HG03442 (cell line): ENCODE results near the gene AUTS2.

Source experiments
- ATAC-seq: cut with Tn5 transposase; IDR thresholded peaks from one replicate; pipeline ENCODE4 v1.9.1; 2021; ENCODE audit warnings: mild to moderate bottlenecking, moderate library complexity; ENCODE audit not compliant: unreplicated experiment

AUTS2 gene

DNA sequence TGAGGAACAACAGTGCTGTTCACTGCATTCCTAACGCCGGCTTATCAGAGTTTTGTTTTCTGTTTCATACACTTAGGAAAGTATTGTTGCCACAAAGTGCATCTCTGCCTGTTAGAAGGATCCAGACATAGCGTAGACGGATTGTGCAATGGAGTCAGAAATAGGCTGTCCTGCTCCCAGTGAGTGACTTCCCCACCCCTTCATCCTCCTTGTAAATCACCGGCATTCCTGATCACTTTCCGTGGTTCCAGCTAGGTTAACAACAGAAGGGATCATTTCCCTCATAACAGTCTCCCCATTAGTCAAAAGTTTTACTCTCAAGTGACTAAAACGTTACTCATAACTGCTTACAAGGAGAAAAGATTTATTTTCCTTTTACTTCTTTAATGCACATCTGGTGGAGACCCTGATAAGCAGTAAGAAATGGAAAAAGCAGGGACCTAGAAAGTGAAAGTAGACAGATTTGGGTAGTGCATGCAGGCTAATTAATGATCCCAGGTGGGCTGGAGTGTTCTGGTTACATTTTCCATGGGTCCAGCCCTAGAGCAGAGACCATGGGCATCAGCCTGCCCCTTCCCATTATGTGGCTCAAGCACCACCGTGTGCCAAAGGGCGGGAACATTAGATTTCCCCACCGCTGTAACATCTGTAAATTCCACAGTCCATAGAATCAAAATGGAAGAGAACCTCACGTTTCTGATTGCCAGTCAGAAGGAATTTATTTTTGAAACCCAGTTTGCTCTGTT lies 1138.6 kb downstream of the AUTS2 start:
- no peak for ATAC-seq

DNA sequence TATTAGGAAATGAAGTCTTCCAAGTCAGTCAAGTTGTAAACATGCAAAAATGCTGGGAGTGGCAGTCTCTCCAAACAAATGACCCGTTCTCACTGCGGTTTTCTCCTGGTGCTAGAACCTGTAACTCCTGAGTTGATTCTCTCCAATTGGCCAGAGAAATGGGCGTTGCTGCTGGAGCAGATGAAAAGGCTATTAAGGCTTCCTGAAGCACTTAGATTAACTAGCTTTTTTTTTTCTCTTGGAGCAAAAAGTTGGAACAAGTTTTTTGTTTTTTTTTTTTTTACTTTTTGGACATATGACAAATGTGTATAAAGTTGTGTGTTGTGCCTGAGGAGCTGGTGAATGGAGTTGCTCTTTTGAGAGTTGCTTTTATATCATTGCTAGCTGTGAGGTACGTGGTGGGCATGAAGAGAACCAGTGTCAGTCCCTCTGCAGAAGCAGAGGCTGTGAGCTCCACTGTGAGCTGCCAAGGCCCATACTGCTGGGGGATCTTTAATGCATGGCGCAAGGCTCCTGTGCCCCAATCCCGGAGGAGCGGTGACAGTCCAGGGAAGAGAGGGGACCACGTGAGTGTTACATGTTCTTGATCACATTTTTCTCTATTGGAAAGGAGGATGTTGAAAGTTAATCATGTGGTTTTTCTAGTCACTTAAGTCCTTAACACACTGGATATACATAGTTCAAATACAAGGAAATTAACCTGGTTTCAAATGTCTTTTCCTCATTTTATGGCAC lies 1140.0 kb downstream of the AUTS2 start:
- no peak for ATAC-seq

DNA sequence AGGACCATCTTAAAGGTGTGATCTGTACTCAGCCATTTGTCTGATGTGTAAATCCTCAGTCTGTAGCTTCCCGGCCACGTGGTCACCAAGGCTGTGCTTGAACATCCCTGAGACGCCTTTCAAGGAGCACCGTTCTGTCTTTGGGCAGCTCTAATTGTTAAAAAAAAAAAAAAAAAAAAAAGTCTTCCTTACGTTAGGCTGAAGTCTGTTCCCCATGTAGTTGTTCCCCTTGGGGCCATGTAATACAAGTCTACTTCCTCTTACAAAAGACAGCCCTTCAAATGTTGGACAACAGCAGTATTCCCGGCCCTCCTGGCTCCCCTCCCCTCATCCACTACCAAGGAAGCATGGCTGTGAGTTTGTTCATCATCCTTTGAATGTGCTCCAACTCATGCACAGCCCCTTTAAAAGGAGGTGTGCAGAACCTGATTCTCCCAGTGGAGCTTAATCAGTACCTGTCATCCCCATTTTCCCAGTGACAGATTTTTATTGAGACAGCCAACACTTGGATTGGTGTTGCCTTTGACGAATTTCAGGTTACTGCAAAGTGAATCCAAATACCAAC lies 1141.5 kb downstream of the AUTS2 start:
- no peak for ATAC-seq

DNA sequence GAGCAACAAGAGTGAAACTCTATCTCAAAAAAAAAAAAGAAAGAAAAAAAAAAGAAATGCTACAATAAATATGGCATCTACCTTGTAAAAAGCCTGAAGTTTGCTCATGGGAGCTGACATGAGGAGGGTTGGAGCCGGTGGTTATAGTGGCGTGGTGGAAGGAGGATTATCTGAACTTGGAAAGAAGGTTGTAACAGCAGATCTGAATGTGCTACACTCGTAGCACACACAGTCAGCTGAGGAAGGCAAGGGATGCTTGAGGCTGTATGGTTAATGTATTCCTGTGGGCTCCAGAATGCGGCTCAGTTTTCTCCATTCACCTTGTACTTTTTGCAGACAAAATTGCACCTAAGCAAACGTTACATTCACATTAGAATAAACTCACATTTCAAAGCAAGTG lies 1143.4 kb downstream of the AUTS2 start:
- no peak for ATAC-seq

DNA sequence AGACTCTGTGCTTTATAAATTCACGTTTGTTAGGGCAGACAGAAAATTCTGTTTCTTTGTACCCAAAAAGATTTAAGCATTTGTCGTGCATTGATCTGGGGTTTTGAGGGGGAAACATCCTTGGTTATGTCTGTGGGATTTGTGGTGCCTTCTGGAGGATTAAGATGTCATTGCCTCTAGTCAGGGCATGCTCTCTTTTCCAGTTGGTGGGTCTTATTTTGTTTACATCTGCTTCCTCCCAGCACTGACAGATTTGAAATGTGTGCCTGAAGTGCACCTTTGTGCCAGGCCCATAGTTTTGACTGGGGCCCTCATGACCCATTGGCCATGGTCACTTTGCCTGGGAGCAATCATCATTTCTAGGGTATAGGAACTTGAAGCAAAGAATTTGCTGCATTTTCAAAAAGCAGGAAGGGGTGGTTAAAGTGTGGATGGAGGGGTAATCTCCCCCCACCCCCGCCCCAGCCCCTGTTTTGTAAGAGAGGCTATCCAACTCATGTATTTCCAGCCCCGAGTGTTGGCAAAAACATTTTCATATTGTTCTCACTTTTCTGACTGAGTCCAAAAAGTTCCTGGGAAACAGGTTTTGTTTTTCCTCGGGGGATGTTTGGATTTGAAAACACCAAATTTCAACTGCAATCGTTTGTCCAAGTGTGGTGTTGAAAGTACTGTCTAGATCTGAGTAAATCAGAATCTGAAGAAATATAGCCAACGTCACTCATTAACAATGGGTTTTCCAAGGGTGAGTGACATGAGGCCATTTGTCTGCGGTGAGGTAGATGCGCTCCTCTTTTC lies 1145.5 kb downstream of the AUTS2 start:
- no peak for ATAC-seq

DNA sequence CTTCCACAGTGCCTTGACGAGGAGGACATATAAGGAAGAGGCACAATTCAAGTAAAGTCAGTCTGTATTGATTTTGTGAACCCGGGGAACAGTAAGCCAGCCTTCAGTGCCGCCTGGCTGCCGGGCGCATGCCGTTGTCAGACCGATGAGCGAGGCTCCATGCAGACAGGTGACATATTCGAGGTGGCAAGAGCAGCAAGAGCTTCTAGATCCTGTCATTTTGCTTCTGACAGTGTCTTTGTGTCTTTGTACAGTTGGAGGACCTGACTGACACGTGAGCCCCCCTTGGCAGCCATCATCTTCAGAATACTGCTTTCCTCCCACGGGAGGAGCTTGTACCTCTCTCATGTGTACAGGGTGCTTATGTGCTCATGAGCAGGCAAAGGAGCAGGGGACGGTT lies 1146.2 kb downstream of the AUTS2 start:
- no peak for ATAC-seq

DNA sequence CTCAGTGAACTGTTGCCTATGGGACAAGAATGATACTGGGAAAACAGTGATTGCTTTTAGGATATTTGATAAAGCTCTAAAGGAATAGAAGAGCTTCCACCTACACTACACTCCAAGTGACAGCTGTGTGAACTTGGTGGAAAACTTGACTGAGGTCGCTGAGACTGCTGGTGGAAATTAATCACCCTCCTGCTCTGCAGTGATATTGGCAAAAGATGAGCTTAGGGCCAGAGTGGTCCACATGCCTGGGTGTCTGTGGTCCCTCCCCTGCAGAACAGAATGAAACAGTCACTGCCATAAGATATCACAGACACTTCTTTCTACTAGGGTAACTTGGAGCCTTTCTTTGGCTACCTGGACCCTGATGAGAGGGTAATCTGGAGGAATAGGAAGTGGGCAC lies 1151.6 kb downstream of the AUTS2 start:
- no peak for ATAC-seq

DNA sequence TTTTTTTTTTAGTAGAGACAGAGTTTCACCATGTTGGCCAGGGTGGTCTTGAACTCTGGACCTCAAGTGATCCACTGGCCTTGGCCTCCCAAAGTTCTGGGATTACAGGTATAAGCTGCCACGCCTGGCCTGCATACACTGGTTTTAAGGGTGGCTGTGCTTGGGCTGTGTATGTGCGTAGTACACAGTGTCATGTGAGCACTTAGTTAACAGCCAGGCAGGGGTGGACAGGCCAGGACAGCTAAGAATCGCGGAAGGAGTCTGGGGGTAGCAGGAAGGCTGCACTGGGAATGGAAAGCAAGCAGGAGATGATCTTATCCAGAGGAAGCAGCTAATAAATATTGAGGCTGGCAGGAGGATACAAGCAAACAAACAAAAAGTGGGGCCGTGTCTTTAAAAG lies 1153.6 kb downstream of the AUTS2 start:
- no peak for ATAC-seq

DNA sequence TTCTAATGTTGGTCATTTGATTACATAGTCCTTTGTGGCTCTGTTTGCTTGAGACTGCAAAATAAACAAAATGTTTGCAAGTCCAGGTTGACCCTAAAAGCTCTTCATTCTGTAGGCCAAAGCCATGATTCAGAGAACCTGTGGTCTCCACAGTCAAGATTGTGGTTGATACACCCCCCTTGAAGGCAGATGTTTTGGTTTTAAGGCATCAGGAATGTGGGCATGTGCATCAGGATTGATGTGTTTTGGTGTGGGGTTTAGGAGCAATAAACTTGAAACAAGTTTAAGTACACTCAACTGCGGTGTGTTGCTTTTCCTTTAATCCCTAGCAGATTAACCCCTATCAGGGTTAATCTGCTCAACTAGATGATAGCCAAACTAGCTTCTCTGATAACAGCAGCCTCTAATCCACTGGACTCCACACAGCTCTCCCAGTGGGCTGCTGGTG lies 1154.5 kb downstream of the AUTS2 start:
- ATAC-seq, result no peak

DNA sequence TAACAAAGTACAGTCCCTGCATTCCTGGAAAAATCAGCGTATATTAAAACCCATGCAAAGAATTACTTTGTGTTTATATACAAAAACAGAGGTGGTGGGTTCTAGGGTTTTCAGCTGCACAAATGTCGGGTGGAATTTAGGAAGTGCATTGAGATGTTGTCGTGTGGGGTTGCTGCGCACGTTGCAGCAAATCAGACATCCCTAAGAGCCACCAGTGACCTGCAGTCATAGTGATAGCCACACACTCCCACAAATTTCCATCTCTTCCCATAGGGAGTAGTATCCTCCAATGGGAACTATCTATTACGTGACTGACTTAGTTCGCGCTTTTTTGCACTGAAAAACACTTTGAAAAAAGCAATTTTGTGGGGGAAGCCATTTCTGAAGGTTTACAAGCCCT lies 1158.5 kb downstream of the AUTS2 start:
- ATAC-seq, result no peak

DNA sequence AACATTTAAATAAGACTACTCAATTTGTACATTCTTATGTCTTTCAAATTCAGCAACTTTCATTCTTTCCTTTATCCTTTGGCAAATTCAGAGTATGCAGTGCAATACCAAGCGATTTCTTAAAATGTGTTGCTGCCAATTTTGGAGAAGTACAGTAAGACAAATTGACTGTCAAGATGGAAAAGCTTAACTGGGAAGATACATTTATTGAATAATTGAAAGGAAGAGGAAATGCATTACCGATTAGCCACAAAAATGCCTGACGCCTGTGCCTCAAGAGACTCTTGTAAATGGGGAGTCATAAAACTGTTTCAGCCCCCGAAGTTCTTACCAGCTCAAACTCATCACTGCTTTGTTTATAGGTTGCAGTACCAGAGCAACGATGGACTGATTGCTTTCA lies 1160.4 kb downstream of the AUTS2 start:
- no peak for ATAC-seq

DNA sequence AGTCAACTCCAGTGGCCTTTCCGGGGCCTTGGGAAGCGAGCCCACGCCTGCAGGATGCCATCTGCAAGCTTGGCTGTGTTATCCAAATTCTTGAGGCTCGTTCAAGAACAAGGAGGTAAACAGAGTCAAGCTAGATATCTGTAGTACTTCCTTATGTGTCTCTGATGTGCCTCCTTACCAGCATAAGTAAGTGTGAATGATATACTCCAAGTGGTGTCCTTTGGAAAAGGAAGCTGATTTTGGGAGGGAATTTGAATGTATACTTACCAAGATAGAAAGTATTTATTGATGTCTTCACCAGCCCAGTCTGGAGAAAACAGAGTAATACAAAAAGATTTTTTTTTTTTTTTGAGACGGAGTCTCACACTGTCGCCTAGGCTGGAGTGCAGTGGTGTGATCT lies 1161.4 kb downstream of the AUTS2 start:
- no peak for ATAC-seq

DNA sequence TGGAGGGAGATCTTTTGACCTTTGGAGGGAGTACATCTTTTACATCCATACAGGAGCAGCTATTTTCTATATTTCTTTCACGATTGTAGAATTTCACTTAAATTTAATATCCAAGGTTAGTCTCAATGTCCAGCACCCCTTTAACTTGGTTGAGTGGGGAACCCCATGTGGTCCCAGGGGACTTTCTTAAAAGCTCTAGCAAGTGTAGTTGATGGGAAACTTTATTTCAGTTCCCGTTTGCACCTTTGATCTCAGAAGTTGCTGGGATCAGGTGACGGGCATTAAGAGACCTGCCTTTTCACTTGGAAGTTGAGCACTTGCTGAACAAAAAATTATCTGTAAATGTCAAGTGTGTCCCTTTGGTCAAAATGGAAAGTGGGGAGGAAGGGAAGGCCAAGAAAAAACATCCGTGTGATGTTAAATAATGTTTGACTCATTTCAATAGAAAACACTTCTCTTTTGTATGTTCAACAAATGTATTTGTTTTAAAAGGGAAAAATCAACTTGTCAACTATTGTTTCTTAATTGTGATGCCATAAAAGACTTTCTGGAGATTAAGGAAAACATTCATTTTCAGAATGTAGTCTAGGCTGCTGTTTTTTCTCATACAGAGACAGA lies 1163.5 kb downstream of the AUTS2 start:
- peak; percentile 30 for ATAC-seq

DNA sequence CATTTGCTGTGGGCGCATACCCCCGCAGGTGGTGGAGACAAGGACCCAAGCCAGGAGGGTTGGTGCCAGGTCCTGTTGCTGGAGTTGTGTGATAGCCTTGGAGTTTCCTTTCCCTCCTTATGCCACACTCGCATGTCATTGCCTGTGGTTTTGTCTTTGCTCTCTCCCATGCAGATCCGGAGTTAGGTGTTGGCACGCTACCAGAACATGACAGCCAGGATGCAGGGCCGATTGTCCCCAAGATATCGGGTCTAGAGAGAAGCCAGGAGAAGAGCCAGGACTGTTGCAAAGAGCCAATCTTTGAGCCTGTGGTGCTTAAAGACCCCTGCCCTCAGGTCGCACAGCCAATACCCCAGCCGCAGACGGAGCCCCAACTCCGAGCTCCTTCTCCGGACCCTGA lies 1164.4 kb downstream of the AUTS2 start:
- ATAC-seq, result no peak

DNA sequence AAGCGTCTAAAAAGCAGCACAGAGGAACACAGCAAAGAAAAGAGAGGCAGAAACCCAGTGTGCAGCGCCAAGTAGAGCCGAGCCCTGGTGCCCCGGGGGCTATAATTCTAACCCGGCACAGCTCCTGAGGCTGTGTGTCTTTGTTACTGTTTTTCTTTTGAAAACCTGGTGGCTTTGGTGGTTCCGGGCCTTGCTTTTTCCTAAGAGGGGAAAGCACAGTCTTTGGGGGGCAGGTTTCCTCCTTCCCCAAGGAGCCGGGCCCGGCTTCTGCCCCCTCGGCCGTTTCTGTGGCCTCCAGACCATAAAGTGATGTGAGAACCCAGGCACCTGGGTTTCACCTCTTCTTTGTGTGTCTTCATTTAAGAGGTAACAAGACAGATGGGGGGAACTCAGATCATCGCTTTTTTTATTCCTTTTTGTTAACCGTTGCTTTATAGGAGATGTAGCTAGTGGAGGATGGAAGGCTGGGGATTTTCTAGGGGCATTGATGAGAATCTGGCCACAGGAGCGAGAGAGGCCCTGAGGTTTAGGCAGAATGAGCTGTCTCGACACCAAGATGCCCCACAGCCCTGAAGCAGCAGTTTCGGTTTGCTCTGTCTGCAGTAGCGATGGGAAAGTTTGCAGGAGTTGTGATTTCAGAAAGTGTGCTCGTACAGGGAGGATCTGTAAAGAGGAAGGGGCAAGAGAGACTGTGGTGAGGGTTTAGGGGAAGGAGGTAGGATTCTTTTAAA lies 1165.9 kb downstream of the AUTS2 start:
- ATAC-seq, result peak; percentile 87

DNA sequence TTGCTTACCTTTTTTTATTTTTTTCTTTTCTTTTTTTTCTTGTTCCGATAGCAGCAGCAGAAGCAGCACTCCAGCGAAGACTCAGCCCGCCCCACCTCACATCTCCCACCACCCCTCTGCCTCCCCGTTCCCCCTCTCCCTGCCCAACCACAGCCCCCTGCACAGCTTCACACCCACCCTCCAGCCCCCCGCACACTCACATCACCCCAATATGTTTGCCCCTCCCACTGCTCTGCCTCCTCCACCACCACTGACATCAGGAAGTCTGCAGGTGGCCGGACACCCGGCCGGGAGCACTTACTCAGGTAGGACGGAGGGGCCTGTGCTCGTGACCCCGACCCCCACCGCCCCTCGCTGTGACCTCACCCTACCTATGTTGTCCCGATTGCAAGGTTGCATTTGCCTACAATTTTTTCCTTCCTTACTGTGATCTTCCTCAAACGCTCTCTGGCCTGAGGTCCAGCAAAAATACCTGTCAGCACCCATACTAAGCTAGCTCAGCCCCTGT lies 1166.5 kb downstream of the AUTS2 start:
- ATAC-seq, result no peak

DNA sequence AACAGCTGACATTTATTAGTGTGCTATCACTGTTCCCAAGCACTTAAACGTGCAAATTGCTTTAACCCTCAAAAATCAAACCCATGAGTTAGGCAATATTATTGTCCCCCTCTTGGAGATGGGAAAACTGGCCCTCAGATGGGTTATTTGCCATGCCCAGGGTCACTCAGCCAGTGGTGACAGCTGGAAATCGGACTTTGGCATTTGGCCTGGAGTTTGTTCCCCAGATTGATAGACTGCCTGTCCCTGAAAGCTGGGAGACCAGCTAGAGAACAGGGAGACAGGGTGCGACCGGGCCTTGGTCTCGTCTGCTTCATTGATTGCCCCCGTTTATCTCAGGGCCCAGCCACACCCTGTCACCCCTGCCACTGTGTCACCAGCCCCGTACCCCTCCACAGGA lies 1167.4 kb downstream of the AUTS2 start:
- ATAC-seq, result no peak

DNA sequence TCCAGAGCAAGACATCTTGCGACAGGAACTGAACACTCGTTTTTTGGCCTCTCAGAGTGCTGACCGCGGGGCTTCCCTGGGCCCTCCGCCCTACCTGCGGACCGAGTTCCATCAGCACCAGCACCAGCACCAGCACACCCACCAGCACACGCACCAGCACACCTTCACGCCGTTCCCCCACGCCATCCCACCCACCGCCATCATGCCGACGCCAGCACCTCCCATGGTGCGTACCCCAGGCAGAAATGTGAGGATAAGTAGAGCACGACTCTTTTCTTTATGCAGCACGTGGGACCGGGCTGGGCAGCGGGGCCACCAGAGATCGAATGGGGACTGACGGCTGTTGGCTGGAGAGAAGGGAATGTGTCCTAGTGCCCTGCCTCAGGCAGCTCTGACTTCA lies 1167.8 kb downstream of the AUTS2 start:
- ATAC-seq, result no peak

DNA sequence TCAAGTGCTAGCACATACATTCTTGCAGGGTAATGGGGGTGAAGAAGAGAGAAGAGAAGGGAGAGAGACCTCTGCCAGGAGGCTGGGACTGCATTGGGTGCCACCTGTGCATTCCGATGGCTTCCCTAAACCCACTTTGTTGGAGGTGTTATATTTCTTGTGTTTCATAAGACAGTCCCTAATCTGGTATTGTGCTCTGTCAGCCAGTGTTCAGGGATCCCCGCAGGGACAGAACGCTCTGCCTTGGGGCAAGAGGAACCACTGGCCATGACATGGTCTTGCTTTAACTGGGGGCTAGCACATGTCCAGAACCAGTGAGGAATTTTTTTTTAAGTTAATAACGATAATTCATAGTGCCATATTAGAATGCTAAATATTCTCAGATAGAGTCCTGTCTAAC lies 1168.4 kb downstream of the AUTS2 start:
- ATAC-seq, result no peak

DNA sequence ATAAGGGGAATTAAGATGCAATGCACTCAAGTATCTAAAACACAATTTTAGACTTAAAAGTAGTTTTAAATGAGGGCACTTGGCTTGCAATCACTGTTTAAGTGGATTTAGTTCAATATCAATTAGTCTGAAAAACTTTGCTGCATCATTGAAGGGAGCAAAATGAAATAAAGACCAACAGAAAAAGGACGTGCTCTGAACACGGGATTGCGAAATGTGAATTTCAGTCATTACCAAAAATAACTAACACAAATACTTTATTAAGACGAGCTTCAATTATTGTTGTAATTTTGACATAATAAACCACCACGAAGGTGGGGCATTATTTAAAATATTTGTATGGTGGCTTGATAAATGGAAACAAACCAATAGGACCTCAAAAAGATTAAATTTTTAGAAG lies 1171.9 kb downstream of the AUTS2 start:
- ATAC-seq, result no peak
